Measurements from ENCODE around the gene KRTAP12-2. TPM values are rescaled to one million over a fixed set of nuclear protein-coding genes. Genes with fewer than 3 reads are reported as not detected.

The KRTAP12-2 gene
- total RNA-seq (not detected in 2 replicates), polyA plus RNA-seq (not detected in 2 replicates)

GRCh38 chr21:44666401-44667320, at the start of gene KRTAP12-2:
Gene KRTAP12-2 (minus strand): TSS chr21:44666927. CDS start chr21:44666886, 41 bp downstream.
- Histone ChIP-seq H3K4me3 (no peak within 1 kb of the TSS), H3K4me1 (ENCODE audit: low read depth) (no peaks in the 10 kb centered on the region), H3K9me3 (ENCODE audit: low read depth) (no peaks in the 10 kb centered on the region), H3K36me3 (no peaks in the 10 kb centered on the region), H3K27ac (no peak within 1 kb of the TSS), H3K27me3 (no peaks in the 10 kb centered on the region)
- no peak for DNase-seq (ENCODE audit: low read depth in 1 of 2, low spot score in 1 of 2)
- no peak for TF ChIP-seq CTCF (IDR thresholded peaks at IDR 0.05; ENCODE audit: low read depth, low read length)

- Histone ChIP-seq H3K27ac (no peak overlapping the region), H3K27me3 (peaks cover 56% of the 10 kb centered on the region)
- DNase-seq (ENCODE audit: low read depth in 1 of 2, low spot score in 1 of 2): no peak
Observed at GRCh38 chr21:44714905-44715304, 48.2 kb upstream of the KRTAP12-2 start.

GRCh38 chr21:44713846-44714245, 47.1 kb upstream of the KRTAP12-2 start:
- DNase-seq (ENCODE audit: low read depth in 1 of 2, low spot score in 1 of 2): no peak
- no peak for TF ChIP-seq CTCF (IDR thresholded peaks at IDR 0.05; ENCODE audit: low read depth, low read length)

More at GRCh38 chr21:44714905-44715304, 48.2 kb upstream of the KRTAP12-2 start:
- TF ChIP-seq CTCF (IDR thresholded peaks at IDR 0.05; ENCODE audit: low read depth, low read length): no peak
- no peak overlapping the region for H3K4me3 ChIP-seq
- H3K4me1 ChIP-seq (ENCODE audit: low read depth): peaks cover 30% of the 10 kb centered on the region
- no peaks in the 10 kb centered on the region for H3K9me3 ChIP-seq (ENCODE audit: low read depth)
- H3K36me3 ChIP-seq: no peaks in the 10 kb centered on the region

GRCh38 chr21:44713130-44713529, 46.4 kb upstream of the KRTAP12-2 start:
- H3K9me3 ChIP-seq (ENCODE audit: low read depth): no peaks in the 10 kb centered on the region
- H3K27me3 ChIP-seq: peaks cover 74% of the 10 kb centered on the region
- peaks cover 32% of the 10 kb centered on the region for H3K4me1 ChIP-seq (ENCODE audit: low read depth)
- DNase-seq (ENCODE audit: low read depth in 1 of 2, low spot score in 1 of 2): no peak
- H3K36me3 ChIP-seq: no peaks in the 10 kb centered on the region
- no peak overlapping the region for H3K4me3 ChIP-seq
- TF ChIP-seq CTCF (IDR thresholded peaks at IDR 0.05; ENCODE audit: low read depth, low read length): no peak
- H3K27ac ChIP-seq: no peak overlapping the region

More at GRCh38 chr21:44713846-44714245, 47.1 kb upstream of the KRTAP12-2 start:
- H3K27me3 ChIP-seq: peaks cover 66% of the 10 kb centered on the region
- no peaks in the 10 kb centered on the region for H3K9me3 ChIP-seq (ENCODE audit: low read depth)
- peaks cover 32% of the 10 kb centered on the region for H3K4me1 ChIP-seq (ENCODE audit: low read depth)
- no peaks in the 10 kb centered on the region for H3K36me3 ChIP-seq
- H3K4me3 ChIP-seq: no peak overlapping the region
- H3K27ac ChIP-seq: no peak overlapping the region

- Histone ChIP-seq H3K27me3 (peaks cover 81% of the 10 kb centered on the region), H3K27ac (no peak overlapping the region), H3K4me3 (no peak overlapping the region), H3K36me3 (no peaks in the 10 kb centered on the region), H3K4me1 (ENCODE audit: low read depth) (peaks cover 32% of the 10 kb centered on the region), H3K9me3 (ENCODE audit: low read depth) (no peaks in the 10 kb centered on the region)
- no peak for DNase-seq (ENCODE audit: low read depth in 1 of 2, low spot score in 1 of 2)
- TF ChIP-seq CTCF (IDR thresholded peaks at IDR 0.05; ENCODE audit: low read depth, low read length): no peak
Observed at GRCh38 chr21:44712203-44713028, 45.7 kb upstream of the KRTAP12-2 start.

Data from cardiac muscle cell (in vitro differentiated cells and primary cell).